ENCODE data around the gene DCP1B.

GRCh38 chr12:1962051-1963020 lies 41.9 kb downstream of the DCP1B start:
- TF ChIP-seq CTCF (IDR thresholded peaks at IDR 0.05; ENCODE audit: low read depth, low read length) (no peak), EZH2phosphoT487 (IDR thresholded peaks at IDR 0.05; ENCODE audit: low read depth) (no peak)
